ENCODE data around the gene LRPPRC. TPM values are rescaled to one million over a fixed set of nuclear protein-coding genes. Genes with fewer than 3 reads are reported as not detected.
"Not testable (repeated sequence)": the region's sequence is repeated elsewhere in the genome, so short reads cannot be mapped to it uniquely, and the experiment has no call there.

LRPPRC gene
- total RNA-seq, 1 donor from 2014 or later: 58.0 TPM

DNA sequence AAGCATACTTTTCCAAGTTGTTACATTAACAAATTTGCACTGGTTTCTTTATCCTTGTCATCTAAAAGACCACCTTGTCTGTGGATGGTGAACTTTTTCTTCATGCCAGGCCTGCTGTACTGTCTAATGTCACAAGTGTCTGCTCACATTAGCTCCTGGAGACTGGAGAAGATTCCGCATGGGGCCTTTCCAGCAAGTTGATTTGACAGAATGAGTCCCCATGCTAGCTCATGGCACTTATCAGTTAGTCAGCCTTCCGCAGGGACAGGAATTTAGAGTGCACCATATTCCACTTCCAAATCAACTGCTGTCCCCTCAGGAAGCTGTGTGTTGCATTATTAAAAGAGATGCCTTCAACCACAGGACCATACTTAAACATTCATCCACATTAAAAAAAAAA, 41.4 kb upstream of the LRPPRC start:
- no peak overlapping the region for H3K4me3 ChIP-seq
- no peak for TF ChIP-seq CTCF (IDR thresholded peaks at IDR 0.05)
- intact Hi-C loops (cut with DNase I): no loop called here
- no peaks in the 10 kb centered on the region for H3K9me3 ChIP-seq
- DNase-seq: no peak
- no peaks in the 10 kb centered on the region for H3K27me3 ChIP-seq (ENCODE audit: low read depth)
- H3K36me3 ChIP-seq: no peaks in the 10 kb centered on the region
- no peaks in the 10 kb centered on the region for H3K4me1 ChIP-seq
- no peak for ATAC-seq
- H3K27ac ChIP-seq: no peak overlapping the region

DNA sequence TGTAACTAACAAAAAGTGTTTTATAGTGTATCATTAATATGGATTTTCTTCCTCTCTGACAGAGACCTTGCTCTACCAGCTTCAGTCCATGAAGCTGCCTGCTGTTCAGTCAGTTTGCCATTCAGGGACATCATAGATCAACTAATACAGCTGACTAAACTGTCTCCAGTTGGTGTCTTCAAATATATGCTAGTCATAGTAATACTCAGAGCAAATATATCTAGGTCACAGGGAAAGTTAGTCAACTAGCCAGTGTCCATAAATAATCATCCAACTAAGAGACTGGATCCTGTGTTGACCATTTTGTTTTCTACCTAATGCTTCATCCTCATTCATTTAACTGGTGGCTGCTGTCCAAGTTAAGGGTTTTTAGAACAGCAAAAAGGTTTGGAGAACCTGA, 38.2 kb upstream of the LRPPRC start:
- Histone ChIP-seq H3K4me1 (no peaks in the 10 kb centered on the region), H3K27me3 (ENCODE audit: low read depth) (no peaks in the 10 kb centered on the region), H3K9me3 (no peaks in the 10 kb centered on the region), H3K4me3 (no peak overlapping the region), H3K36me3 (no peaks in the 10 kb centered on the region), H3K27ac (no peak overlapping the region)
- DNase-seq (no peak), ATAC-seq (no peak)
- no peak for TF ChIP-seq CTCF (IDR thresholded peaks at IDR 0.05)
- intact Hi-C loops (cut with DNase I): no loop called here

GRCh38 chr2:44027076-44027475, 31.3 kb upstream of the LRPPRC start:
- DNase-seq; intact Hi-C loops (cut with DNase I); H3K27me3 ChIP-seq (ENCODE audit: low read depth); H3K4me3 ChIP-seq; H3K27ac ChIP-seq; H3K4me1 ChIP-seq; H3K9me3 ChIP-seq; ATAC-seq; H3K36me3 ChIP-seq: not testable (repeated sequence)

- H3K27me3 ChIP-seq (ENCODE audit: low read depth): peaks cover 7% of the 10 kb centered on the region
- DNase-seq (no peak), ATAC-seq (no peak)
- H3K9me3 ChIP-seq: no peaks in the 10 kb centered on the region
- H3K4me1 ChIP-seq: no peaks in the 10 kb centered on the region
- no peak overlapping the region for H3K4me3 ChIP-seq
- H3K27ac ChIP-seq: no peak overlapping the region
- no peak for TF ChIP-seq CTCF (IDR thresholded peaks at IDR 0.05)
- intact Hi-C loops (cut with DNase I): no loop called here
- H3K36me3 ChIP-seq: no peaks in the 10 kb centered on the region
Measured at GRCh38 chr2:44016282-44016681, 20.5 kb upstream of the LRPPRC start.

- no peak for ATAC-seq
Measured at GRCh38 chr2:44015239-44015638, 19.4 kb upstream of the LRPPRC start.

GRCh38 chr2:44013205-44013604, 17.4 kb upstream of the LRPPRC start:
- H3K36me3 ChIP-seq; H3K27ac ChIP-seq; DNase-seq; H3K4me3 ChIP-seq; H3K27me3 ChIP-seq (ENCODE audit: low read depth); H3K9me3 ChIP-seq; intact Hi-C loops (cut with DNase I); ATAC-seq; H3K4me1 ChIP-seq: not testable (repeated sequence)

More at GRCh38 chr2:44015239-44015638, 19.4 kb upstream of the LRPPRC start:
- H3K27me3 ChIP-seq (ENCODE audit: low read depth): peaks cover 7% of the 10 kb centered on the region
- intact Hi-C loops (cut with DNase I): no loop called here
- no peaks in the 10 kb centered on the region for H3K4me1 ChIP-seq
- no peak for DNase-seq
- H3K4me3 ChIP-seq: no peak overlapping the region
- no peaks in the 10 kb centered on the region for H3K9me3 ChIP-seq
- H3K36me3 ChIP-seq: no peaks in the 10 kb centered on the region
- TF ChIP-seq CTCF (IDR thresholded peaks at IDR 0.05): no peak
- no peak overlapping the region for H3K27ac ChIP-seq

DNA sequence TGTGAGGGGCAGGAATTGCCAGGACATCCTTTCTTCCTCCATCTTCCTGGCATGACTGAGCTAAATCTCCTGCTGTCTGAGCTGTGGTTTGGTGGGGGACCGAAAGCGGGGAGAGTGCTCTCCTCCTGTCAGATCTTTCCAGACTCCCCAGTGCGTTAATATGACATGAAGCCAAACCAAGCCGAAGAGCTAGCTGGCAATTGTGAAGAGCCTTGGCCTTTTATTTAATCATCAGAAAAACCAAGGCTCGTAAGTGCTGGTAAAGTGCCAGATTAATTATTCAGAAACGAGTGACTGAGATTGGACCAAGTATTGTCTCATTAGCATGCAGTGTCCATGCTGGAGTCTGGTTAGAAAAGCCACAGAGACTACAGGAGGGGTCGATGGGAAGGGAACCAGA, 14.5 kb upstream of the LRPPRC start:
- Histone ChIP-seq H3K27me3 (ENCODE audit: low read depth) (peaks cover 7% of the 10 kb centered on the region), H3K4me1 (no peaks in the 10 kb centered on the region), H3K36me3 (no peaks in the 10 kb centered on the region), H3K27ac (no peak overlapping the region), H3K4me3 (no peak overlapping the region), H3K9me3 (no peaks in the 10 kb centered on the region)
- TF ChIP-seq CTCF (IDR thresholded peaks at IDR 0.05): no peak
- no peak for DNase-seq
- no peak for ATAC-seq
- intact Hi-C loops (cut with DNase I): no loop called here
